Esophagus muscularis mucosa (tissue), 4 donors: ENCODE data around the gene ZNF526.

Experiments
- EP300 ChIP-seq: sonication (generic); formaldehyde crosslinking; IDR thresholded peaks from one replicate; pipeline ENCODE4 v1.6.1; 2017; ENCODE audit warnings: antibody characterized with exemption
- POLR2A ChIP-seq: fragments of 450-650 bp; IDR thresholded peaks from one replicate; pipeline ENCODE4 v1.6.1; 2017; ENCODE audit warnings: antibody characterized with exemption, moderate library complexity, mild to moderate bottlenecking, low read depth
- POLR2AphosphoS5 ChIP-seq, 2 donors: sonication (generic); formaldehyde crosslinking; IDR thresholded peaks; one replicate each; pipeline ENCODE4 v1.6.1; 2017; ENCODE audit warnings: antibody characterized with exemption in 2 of 2
- TF ChIP-seq, protein P1 (sequence below), 3 experiments: fragments of 200-600 bp in 2 of 3; fragments of 450-650 bp in 1 of 3; sonication (generic) in 2 of 3; IDR thresholded peaks; one replicate each; pipeline ENCODE4 v1.5.1; 2017 to 2019; ENCODE audit warnings: antibody characterized with exemption in 3 of 3, mild to moderate bottlenecking in 2 of 3, moderate library complexity in 1 of 3

DNA sequence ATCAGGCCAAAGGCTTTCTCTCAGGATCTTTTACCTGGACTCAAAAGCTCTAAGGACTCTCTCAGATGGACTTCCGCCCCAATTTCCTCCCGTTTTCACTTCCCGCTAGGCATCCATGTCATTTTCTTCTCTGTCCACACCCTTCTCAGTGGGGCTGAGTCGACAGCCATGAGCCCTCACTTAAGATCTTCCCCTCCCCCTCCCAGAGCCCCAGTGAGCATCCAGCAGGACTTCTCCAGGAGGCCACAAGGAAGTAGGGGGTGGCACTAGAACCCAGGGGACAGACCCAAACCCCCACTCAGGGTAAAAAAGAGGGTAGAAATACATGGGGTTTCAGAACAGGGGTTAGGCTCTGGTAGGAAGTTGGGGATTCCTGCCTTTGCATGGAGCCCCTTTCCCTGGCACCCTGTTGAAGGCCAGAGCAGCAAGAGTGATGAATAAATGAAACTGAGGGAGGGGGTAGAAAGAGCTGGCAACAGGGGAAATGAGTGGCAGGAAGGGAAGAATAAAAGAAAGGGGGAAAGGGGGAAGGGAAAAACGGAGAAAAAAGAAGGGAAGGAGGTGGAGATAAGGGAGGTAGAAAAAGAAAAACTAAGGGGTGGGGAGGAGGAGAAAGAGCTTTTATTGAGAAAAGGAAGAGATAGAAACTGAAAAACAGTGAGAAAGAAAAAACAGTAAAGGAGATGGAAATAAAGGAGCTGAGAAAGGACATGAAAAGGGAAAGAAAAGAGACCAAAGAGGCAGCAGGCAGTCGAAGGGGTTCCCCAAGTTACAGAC, 45.0 kb upstream of the ZNF526 start:
- TF ChIP-seq, protein P1, sequence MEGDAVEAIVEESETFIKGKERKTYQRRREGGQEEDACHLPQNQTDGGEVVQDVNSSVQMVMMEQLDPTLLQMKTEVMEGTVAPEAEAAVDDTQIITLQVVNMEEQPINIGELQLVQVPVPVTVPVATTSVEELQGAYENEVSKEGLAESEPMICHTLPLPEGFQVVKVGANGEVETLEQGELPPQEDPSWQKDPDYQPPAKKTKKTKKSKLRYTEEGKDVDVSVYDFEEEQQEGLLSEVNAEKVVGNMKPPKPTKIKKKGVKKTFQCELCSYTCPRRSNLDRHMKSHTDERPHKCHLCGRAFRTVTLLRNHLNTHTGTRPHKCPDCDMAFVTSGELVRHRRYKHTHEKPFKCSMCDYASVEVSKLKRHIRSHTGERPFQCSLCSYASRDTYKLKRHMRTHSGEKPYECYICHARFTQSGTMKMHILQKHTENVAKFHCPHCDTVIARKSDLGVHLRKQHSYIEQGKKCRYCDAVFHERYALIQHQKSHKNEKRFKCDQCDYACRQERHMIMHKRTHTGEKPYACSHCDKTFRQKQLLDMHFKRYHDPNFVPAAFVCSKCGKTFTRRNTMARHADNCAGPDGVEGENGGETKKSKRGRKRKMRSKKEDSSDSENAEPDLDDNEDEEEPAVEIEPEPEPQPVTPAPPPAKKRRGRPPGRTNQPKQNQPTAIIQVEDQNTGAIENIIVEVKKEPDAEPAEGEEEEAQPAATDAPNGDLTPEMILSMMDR (IDR thresholded peaks at IDR 0.05): no peak
- TF ChIP-seq POLR2A (no peak), POLR2AphosphoS5 (IDR thresholded peaks at IDR 0.05) (no peak), EP300 (no peak)
